Skeletal muscle satellite cell (primary cell): ENCODE data around the gene RPS6KA3.
"Not testable (repeated sequence)": the region's sequence is repeated elsewhere in the genome, so short reads cannot be mapped to it uniquely, and the experiment has no call there.

ENCODE experiments used
- H3K27me3 ChIP-seq: 2 replicates; pipeline ENCODE4 v1.7.0; 2013; ENCODE audit warnings: low read length; ENCODE audit not compliant: control insufficient read depth, insufficient read depth
- H3K36me3 ChIP-seq: 2 replicates; pipeline ENCODE4 v1.7.0; 2013; ENCODE audit warnings: mild to moderate bottlenecking, control low read depth, low read length; ENCODE audit not compliant: insufficient read depth
- H3K4me1 ChIP-seq: 2 replicates; pipeline ENCODE4 v1.7.0; 2013; ENCODE audit warnings: low read length; ENCODE audit not compliant: control insufficient read depth, insufficient read depth
- H3K4me2 ChIP-seq: 2 replicates; pipeline ENCODE4 v1.7.0; 2013; ENCODE audit warnings: mild to moderate bottlenecking, low read length
- H3K4me3 ChIP-seq: 2 replicates; pipeline ENCODE4 v1.7.0; 2013; ENCODE audit warnings: low read length
- H3K9ac ChIP-seq: 2 replicates; pipeline ENCODE4 v1.7.0; 2013; ENCODE audit warnings: mild to moderate bottlenecking, low read depth, low read length, moderate library complexity
- H3K9me3 ChIP-seq: replicated peaks from 2 replicates; pipeline ENCODE4 v1.7.0; 2013; ENCODE audit warnings: mild to moderate bottlenecking, control low read depth, low read length

Gene RPS6KA3

DNA sequence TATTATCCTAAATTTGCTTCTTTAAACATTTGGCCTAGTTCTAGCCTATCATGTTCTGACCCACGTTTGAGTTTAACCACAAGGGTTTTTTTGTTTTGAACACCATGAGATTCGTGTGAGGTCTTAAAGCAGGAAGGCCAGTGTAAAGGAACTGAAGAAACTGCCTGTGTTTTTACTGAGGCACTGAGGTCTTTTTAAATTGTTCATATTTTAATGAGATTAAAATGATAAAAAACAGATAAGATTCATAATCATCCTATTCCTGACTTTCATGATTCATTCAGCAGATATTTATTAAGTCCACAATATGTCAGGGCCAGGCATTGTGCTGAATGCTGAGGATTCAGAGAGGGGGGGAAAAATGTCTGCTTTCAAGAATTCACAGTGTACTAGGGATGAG is 3.2 kb downstream of the RPS6KA3 start:
- H3K9ac ChIP-seq: peak overlapping the region; percentile 2
- H3K4me3 ChIP-seq: no peak overlapping the region
- H3K4me1 ChIP-seq: peaks cover 13% of the 10 kb centered on the region
- no peaks in the 10 kb centered on the region for H3K9me3 ChIP-seq
- no peaks in the 10 kb centered on the region for H3K36me3 ChIP-seq
- H3K27me3 ChIP-seq: no peaks in the 10 kb centered on the region
- H3K4me2 ChIP-seq: peak overlapping the region; percentile 78

DNA sequence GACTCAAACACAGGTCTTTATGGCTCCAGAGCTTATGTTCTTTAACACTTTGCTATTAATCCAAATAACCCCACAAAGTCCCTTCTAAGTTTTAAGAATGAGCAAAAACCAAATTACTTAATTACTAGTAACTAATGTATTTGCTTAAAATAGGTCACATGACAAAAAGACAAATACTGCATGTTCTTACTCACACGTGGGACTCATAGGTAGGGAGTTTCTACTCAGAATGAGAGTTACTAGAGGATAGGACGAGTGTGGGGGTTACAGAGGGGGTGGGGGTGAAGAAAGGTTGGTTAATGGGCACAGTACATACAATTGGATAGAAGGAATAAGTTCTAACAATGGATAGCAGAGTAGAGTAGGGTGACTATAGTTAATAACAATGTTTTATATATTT is 5.8 kb downstream of the RPS6KA3 start:
- Histone ChIP-seq H3K27me3 (no peaks in the 10 kb centered on the region), H3K4me1 (peaks cover 13% of the 10 kb centered on the region), H3K4me3 (no peak overlapping the region), H3K9me3 (no peaks in the 10 kb centered on the region), H3K36me3 (no peaks in the 10 kb centered on the region), H3K9ac (no peak overlapping the region), H3K4me2 (no peak overlapping the region)

DNA sequence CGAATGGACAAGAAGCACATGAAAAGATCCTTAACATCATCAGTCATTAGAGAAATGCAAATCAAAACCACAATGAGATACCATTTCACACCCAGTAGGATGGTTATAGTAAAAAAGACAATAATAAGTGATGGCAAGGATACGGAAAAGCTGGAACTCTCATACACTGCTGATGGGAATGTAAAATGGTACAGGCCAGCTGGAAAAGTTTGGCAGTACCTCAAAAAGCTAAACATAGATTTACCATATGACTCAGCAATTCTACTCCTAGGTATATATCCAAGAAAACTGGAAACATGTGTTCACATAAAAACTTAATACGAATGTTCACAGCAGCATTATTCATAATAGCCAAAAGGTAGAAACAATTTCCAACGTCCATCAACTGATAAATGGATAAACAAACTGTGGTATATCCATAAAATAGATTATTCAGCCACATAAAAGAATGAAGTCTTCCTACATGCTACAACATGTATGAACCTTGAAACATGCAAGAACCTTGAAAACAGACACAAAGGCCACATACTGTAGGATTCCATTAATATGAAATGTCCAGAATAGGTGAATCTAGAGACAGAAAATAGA is 11.9 kb downstream of the RPS6KA3 start:
- Histone ChIP-seq H3K4me1 (peaks cover 4% of the 10 kb centered on the region), H3K27me3 (no peaks in the 10 kb centered on the region), H3K9ac (no peak overlapping the region), H3K36me3 (no peaks in the 10 kb centered on the region), H3K4me3 (no peak overlapping the region), H3K4me2 (no peak overlapping the region), H3K9me3 (no peaks in the 10 kb centered on the region)

DNA sequence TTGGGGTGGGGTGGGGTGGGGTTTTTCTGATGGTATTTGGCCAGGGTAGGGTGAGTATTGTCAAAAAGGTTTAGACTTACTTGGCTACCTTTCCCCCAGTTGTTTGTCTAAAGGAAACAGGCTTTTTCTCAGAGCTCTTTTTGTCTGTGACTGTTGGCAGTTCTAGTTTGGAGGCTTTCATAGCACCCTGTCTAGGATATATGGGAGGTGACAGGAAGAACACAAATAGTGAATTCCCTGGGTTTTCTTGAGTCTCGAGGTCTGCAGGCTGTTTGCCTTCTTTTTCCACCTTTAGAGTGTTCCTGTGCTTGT is 13.5 kb downstream of the RPS6KA3 start:
- Histone ChIP-seq H3K4me2 (no peak overlapping the region), H3K4me1 (peaks cover 4% of the 10 kb centered on the region), H3K9ac (no peak overlapping the region)

DNA sequence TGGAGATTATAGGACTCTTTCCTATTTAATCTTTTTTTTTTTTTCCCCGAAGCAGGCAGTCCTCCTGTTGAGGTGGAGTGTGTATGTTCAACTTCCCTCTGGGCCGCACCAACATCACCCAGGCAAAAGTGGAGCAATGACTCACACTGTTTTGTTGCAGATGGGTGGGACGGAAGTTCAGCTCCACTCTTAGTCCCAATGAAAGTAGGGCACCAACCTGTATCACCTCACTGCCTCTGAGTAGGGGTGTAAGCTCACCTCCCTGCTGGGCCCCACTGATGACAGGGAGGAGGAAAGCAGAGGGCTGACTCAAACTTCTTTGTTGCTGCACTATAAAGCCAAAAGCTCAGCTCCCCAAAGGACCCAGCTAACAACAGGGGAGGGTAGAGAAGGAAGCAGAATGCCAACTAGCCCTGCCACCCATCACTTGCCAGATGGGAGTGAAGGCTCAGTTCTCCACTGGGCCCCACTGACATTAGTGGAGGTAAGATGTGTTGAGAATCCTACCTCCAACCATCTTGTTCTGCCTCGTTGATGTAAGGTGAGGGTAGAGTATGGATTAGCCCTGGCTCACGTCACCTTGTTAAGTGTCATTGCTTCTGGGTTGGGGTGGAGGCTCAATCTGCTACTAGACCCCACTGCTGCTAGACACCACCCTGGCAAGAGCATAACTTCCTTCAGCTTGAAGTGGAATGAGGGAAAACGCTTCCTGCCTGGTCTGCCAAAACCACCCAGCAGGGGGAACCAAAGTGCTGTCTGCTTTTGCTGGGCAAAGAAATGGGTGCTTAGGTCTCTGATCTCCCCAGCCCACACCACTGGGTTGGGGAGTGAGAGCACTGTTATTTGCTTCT is 14.1 kb downstream of the RPS6KA3 start:
- no peak overlapping the region for H3K9ac ChIP-seq
- H3K4me3 ChIP-seq: no peak overlapping the region
- H3K4me1 ChIP-seq: peaks cover 4% of the 10 kb centered on the region
- H3K4me2 ChIP-seq: no peak overlapping the region
- no peaks in the 10 kb centered on the region for H3K27me3 ChIP-seq
- H3K36me3 ChIP-seq: no peaks in the 10 kb centered on the region
- H3K9me3 ChIP-seq: no peaks in the 10 kb centered on the region

More for the DNA sequence above, 13.5 kb downstream of the RPS6KA3 start:
- Histone ChIP-seq H3K4me3 (no peak overlapping the region), H3K27me3 (no peaks in the 10 kb centered on the region), H3K36me3 (no peaks in the 10 kb centered on the region), H3K9me3 (no peaks in the 10 kb centered on the region)

DNA sequence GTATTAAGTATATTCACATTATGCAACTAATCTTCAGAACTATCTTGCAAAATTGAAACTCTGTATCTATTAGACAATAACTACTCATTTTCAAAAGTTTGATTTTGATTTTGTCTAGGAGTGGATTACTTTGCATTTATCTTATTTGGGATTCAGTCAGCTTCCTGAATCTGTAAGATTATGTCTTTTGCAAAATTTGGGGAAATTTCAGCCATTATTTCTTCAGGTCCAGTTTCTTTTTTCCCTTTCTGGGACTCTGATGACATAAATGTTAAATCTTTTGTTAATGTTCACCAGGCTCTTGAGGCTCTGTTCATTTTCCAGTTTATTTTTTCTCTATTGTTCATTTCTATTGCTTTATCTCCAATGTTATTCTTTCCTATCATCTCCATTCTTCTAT is 15.0 kb downstream of the RPS6KA3 start:
- Histone ChIP-seq H3K4me1 (peaks cover 4% of the 10 kb centered on the region), H3K36me3 (no peaks in the 10 kb centered on the region), H3K9ac (no peak overlapping the region), H3K9me3 (no peaks in the 10 kb centered on the region), H3K27me3 (no peaks in the 10 kb centered on the region), H3K4me2 (no peak overlapping the region), H3K4me3 (no peak overlapping the region)

DNA sequence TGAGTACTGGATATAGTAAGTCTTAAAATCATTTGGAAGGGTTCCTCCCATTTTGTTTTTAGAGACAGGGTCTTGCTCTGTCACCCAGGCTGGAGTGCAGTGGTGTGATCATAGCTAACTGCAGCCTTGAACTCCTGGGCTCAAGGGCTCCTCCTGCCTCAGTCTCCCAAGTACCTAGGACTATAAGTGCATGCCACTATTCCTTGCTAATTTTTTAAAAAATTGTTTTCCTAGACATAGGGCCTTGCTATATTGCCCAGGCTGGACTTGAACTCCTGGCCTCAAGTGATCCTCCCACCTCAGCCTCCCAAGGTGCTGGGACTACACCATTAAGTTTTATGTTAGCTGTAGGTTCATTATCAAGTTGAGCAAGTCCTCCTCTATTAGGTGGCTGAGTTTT is 16.6 kb downstream of the RPS6KA3 start:
- H3K9me3 ChIP-seq, H3K27me3 ChIP-seq, H3K36me3 ChIP-seq, H3K4me1 ChIP-seq, H3K9ac ChIP-seq, H3K4me3 ChIP-seq, H3K4me2 ChIP-seq: not testable (repeated sequence)

DNA sequence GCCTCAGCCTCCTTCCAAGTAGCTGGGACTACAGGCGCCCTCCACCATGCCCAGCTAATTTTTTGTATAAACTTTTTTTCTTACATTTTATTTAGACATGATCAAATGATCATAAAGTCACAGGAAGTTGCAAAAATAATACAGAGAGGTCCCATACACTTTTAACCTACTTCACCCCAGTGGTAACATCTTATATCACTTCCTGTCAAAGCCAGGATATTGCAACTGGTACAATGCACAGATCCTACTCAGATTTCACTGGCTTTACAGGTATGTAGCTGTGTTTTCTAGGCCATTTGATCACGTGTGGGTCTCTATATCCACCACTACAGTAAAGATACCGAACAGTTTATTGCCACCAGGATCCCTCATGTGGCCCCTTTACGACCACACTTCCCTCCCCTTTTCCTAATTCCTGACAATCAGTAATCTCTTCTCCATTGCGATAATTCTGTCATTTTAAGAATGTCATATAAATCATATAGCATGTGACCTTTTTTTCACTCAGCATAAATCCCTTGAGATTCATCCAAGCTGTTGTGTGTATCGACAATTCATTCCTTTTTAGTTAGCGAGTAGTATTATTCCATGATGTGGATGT is 18.0 kb downstream of the RPS6KA3 start:
- no peaks in the 10 kb centered on the region for H3K36me3 ChIP-seq
- H3K4me3 ChIP-seq: no peak overlapping the region
- H3K4me1 ChIP-seq: no peaks in the 10 kb centered on the region

DNA sequence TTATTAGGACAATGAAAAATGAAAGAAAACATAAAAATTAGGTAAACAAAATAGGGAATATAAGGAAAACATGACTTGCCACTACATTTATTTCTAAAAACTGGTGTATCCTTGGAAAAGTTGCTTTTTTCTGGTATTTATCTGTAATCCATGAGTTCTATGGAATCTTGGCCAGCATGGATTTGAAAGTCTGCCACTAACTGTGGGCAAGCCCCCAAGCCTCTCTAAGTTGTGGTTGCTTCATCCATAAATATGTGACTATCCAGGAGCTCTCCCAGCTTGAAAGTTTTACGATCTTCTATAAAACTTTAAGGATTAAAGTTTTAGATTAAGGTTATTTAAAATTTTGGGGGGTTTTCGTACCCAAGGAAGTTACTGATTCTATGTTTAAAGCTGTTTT is 21.8 kb downstream of the RPS6KA3 start:
- Histone ChIP-seq H3K4me2 (no peak overlapping the region), H3K9ac (no peak overlapping the region), H3K9me3 (no peaks in the 10 kb centered on the region), H3K36me3 (no peaks in the 10 kb centered on the region), H3K27me3 (no peaks in the 10 kb centered on the region), H3K4me1 (no peaks in the 10 kb centered on the region), H3K4me3 (no peak overlapping the region)

More for the DNA sequence above, 18.0 kb downstream of the RPS6KA3 start:
- Histone ChIP-seq H3K27me3 (no peaks in the 10 kb centered on the region), H3K4me2 (no peak overlapping the region), H3K9ac (no peak overlapping the region), H3K9me3 (no peaks in the 10 kb centered on the region)

DNA sequence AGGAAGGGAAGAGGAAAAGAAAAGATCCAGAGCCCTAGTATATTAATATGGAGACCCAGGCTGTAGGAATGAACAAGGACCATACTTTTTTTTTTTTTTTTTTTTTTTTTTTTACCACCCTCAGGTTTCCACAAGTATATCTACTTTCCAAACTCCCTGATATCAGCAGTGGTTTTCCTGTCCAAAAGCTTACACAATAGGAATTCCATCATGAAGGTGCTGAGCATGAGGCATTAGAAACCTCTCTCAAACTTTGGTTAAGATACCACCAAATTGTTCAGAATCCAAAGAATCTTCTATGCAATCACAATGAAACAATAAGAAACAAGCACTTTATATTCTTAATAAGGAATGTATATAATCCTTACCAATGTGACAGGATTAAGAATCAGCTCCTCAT is 26.5 kb downstream of the RPS6KA3 start:
- H3K9me3 ChIP-seq: no peaks in the 10 kb centered on the region
- H3K4me3 ChIP-seq: no peak overlapping the region
- H3K4me2 ChIP-seq: no peak overlapping the region
- no peaks in the 10 kb centered on the region for H3K27me3 ChIP-seq
- no peak overlapping the region for H3K9ac ChIP-seq
- no peaks in the 10 kb centered on the region for H3K36me3 ChIP-seq
- peaks cover 3% of the 10 kb centered on the region for H3K4me1 ChIP-seq

DNA sequence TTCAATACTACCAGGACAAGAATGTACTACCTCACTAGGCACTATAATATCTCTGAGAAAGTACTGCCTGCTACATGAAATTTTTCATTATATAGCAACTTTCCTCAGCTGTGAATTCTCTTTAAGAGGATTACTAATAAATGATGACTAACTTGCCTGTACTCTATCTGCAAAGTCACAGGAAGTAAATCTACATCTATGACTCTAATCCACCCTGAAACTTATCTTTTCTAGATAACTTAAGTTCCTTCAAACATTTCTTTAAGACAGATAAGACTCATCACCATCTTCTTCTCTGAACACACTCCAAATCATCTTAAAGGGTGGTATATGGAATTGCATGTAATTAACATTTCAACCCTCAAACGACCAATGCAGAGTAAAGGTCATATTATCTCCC is 28.8 kb downstream of the RPS6KA3 start:
- Histone ChIP-seq H3K4me1 (peaks cover 3% of the 10 kb centered on the region), H3K4me3 (no peak overlapping the region), H3K9me3 (no peaks in the 10 kb centered on the region), H3K36me3 (no peaks in the 10 kb centered on the region), H3K27me3 (no peaks in the 10 kb centered on the region), H3K4me2 (no peak overlapping the region), H3K9ac (no peak overlapping the region)

DNA sequence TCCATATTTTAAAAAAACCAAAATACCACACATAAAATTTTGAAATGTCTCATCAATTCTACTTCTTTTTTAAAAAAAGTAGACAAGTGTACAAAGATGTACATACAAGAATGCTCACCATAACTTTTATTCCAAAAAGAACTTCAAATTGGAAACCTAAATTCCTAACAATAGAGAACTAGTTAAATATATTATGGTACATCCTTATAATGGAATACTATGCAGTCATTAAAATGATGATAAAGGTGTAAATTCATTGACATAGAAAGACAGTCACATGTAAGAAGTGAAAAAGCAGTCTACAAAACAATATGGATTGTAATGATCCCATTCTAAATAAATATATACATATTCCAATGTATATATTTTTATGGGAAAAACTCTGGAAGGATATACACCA is 31.0 kb downstream of the RPS6KA3 start:
- Histone ChIP-seq H3K36me3 (no peaks in the 10 kb centered on the region), H3K9me3 (no peaks in the 10 kb centered on the region), H3K4me2 (no peak overlapping the region), H3K27me3 (no peaks in the 10 kb centered on the region), H3K9ac (no peak overlapping the region), H3K4me1 (peaks cover 3% of the 10 kb centered on the region), H3K4me3 (no peak overlapping the region)
